ENCODE measurements around the gene C1orf226.

The C1orf226 gene

GRCh38 chr1:162366671-162367070 is 14.9 kb upstream of the C1orf226 start:
- no peak for DNase-seq

- DNase-seq = no peak
Observed at GRCh38 chr1:162367073-162367472, 14.5 kb upstream of the C1orf226 start.

- DNase-seq = no peak
Observed at GRCh38 chr1:162367772-162368171, 13.8 kb upstream of the C1orf226 start.

- DNase-seq = no peak
Observed at GRCh38 chr1:162368451-162368850, 13.1 kb upstream of the C1orf226 start.

GRCh38 chr1:162369571-162369970 is 12.0 kb upstream of the C1orf226 start:
- DNase-seq = no peak

- no peak for DNase-seq
Observed at GRCh38 chr1:162370161-162370560, 11.4 kb upstream of the C1orf226 start.

- DNase-seq = no peak
Observed at GRCh38 chr1:162370721-162371120, 10.8 kb upstream of the C1orf226 start.

GRCh38 chr1:162371611-162372010 is 9.9 kb upstream of the C1orf226 start:
- no peak for DNase-seq

- DNase-seq = no peak
Observed at GRCh38 chr1:162372159-162373071, 9.1 kb upstream of the C1orf226 start.

GRCh38 chr1:162373072-162373427 is 8.5 kb upstream of the C1orf226 start:
- no peak for DNase-seq

- DNase-seq = no peak
Observed at GRCh38 chr1:162373541-162374260, 7.8 kb upstream of the C1orf226 start.

- DNase-seq = no peak
Observed at GRCh38 chr1:162374406-162374805, 7.1 kb upstream of the C1orf226 start.

- no peak for DNase-seq
Observed at GRCh38 chr1:162375463-162375862, 6.1 kb upstream of the C1orf226 start.

- no peak for DNase-seq
Observed at GRCh38 chr1:162376691-162377090, 4.8 kb upstream of the C1orf226 start, which contains the start of gene SPATA46. Gene SPATA46 (minus strand): TSS chr1:162376854. CDS start chr1:162376790, 64 bp downstream.

GRCh38 chr1:162380061-162380846 is 1.3 kb upstream of the C1orf226 start:
- no peak for DNase-seq

GRCh38 chr1:162381941-162382750 is 618 bp downstream of the C1orf226 start:
- DNase-seq = no peak

- no peak for DNase-seq
Observed at GRCh38 chr1:162383091-162383490, 1.6 kb downstream of the C1orf226 start.

GRCh38 chr1:162383516-162383915 is 2.0 kb downstream of the C1orf226 start:
- no peak for DNase-seq

GRCh38 chr1:162384116-162384515 is 2.6 kb downstream of the C1orf226 start:
- DNase-seq = no peak

- no peak for DNase-seq
Observed at GRCh38 chr1:162384601-162385279, 3.2 kb downstream of the C1orf226 start.

- DNase-seq = no peak
Observed at GRCh38 chr1:162385280-162385623, 3.7 kb downstream of the C1orf226 start.

- no peak for DNase-seq
Observed at GRCh38 chr1:162385702-162386101, 4.2 kb downstream of the C1orf226 start.
